DOHH2 (cell line): ENCODE data around the gene INPP5F.

Experiments
- CTCF ChIP-seq: fragments of 200-600 bp; sonication (generic); IDR thresholded peaks from one replicate; pipeline ENCODE4 v1.5.1; 2014; ENCODE audit warnings: antibody characterized with exemption, mild to moderate bottlenecking, low read depth, low read length; ENCODE audit not compliant: poor library complexity, severe bottlenecking
- EZH2phosphoT487 ChIP-seq: fragments of 200-600 bp; sonication (generic); IDR thresholded peaks from 2 replicates; pipeline ENCODE4 v1.6.1; 2017; ENCODE audit warnings: borderline replicate concordance, mild to moderate bottlenecking, antibody characterized with exemption, low read length, moderate library complexity, mixed read lengths

GRCh38 chr10:119862524-119862923, 136.7 kb downstream of the INPP5F start:
- TF ChIP-seq EZH2phosphoT487 = no peak
- TF ChIP-seq CTCF = no peak
